A673 (cell line): ENCODE measurements around the gene PEAR1. TPM values are rescaled to one million over a fixed set of nuclear protein-coding genes. Genes with fewer than 3 reads are reported as not detected.
"Not testable (repeated sequence)": the region's sequence is repeated elsewhere in the genome, so short reads cannot be mapped to it uniquely, and the experiment has no call there.

Source experiments
- BruUV-seq: library from RNA; stranded (reverse); fragments of 400-500 nt; replicated peaks from 2 replicates; lab custom pipeline; 2021; lab: Mats Ljungman, UMichigan
- CTCF ChIA-PET: fragments of 300-600 bp; sonication (Branson Sonifier 250); formaldehyde crosslinking; loops from one replicate; lab custom pipeline; 2022; ENCODE audit warnings: antibody characterized with exemption; lab: Charles Lee
- POLR2A ChIA-PET: fragments of 300-600 bp; sonication (Branson Sonifier 250); formaldehyde crosslinking; loops from one replicate; lab custom pipeline; 2022; ENCODE audit warnings: antibody characterized with exemption; ENCODE audit not compliant: low non-redundant PET; lab: Charles Lee
- DNase-seq: peaks from one replicate; pipeline ENCODE4 v3.0.0-alpha.2; 2015; ENCODE audit warnings: low spot score
- H3K27ac ChIP-seq: fragments of 200-600 bp; sonication (generic); 2 replicates; pipeline ENCODE4 v1.5.1; 2016; ENCODE audit warnings: mixed run types, low read depth, mild to moderate bottlenecking, mixed read lengths, antibody characterized with exemption, low read length; ENCODE audit not compliant: poor library complexity, severe bottlenecking
- H3K27me3 ChIP-seq: fragments of 200-600 bp; sonication (generic); replicated peaks from 2 replicates; pipeline ENCODE4 v1.6.1; 2017; ENCODE audit warnings: mixed run types, low read depth, mild to moderate bottlenecking, mixed read lengths, antibody characterized with exemption, low read length; ENCODE audit not compliant: insufficient read depth, poor library complexity
- H3K36me3 ChIP-seq: fragments of 200-600 bp; sonication (generic); 2 replicates; pipeline ENCODE4 v1.6.1; 2016; ENCODE audit warnings: mixed run types, mild to moderate bottlenecking, mixed read lengths, antibody characterized with exemption, low read length; ENCODE audit not compliant: insufficient read depth, poor library complexity, severe bottlenecking
- H3K4me1 ChIP-seq: fragments of 200-600 bp; sonication (generic); 2 replicates; pipeline ENCODE4 v1.6.1; 2017; ENCODE audit warnings: mixed run types, mild to moderate bottlenecking, mixed read lengths, antibody characterized with exemption, low read length; ENCODE audit not compliant: insufficient read depth, poor library complexity, severe bottlenecking
- H3K4me3 ChIP-seq: fragments of 200-600 bp; sonication (generic); 2 replicates; pipeline ENCODE4 v1.5.1; 2016; ENCODE audit warnings: low read depth, mixed run types, mild to moderate bottlenecking, mixed read lengths, low read length; ENCODE audit not compliant: poor library complexity, severe bottlenecking
- H3K9me3 ChIP-seq: fragments of 200-600 bp; sonication (generic); 2 replicates; pipeline ENCODE4 v1.6.1; 2016; ENCODE audit warnings: mixed run types, low read depth, mild to moderate bottlenecking, mixed read lengths, antibody characterized with exemption, low read length; ENCODE audit not compliant: poor library complexity, severe bottlenecking
- CTCF ChIP-seq: fragments of 300-800, 200-600 bp; sonication (generic); conservative IDR thresholded peaks from 2 replicates; pipeline ENCODE4 v1.5.1; 2017; ENCODE audit warnings: low read depth, mild to moderate bottlenecking, antibody characterized with exemption, low read length, moderate library complexity, mixed read lengths
- EZH2 ChIP-seq: fragments of 200-600 bp; sonication (generic); IDR thresholded peaks from 2 replicates; pipeline ENCODE4 v1.6.1; 2017; ENCODE audit warnings: borderline replicate concordance, low read depth, mild to moderate bottlenecking, mixed read lengths, antibody characterized with exemption, low read length; ENCODE audit not compliant: poor library complexity, severe bottlenecking
- intact Hi-C: fragments of 100-400 bp; cut with micrococcal nuclease; formaldehyde crosslinking; loops from one replicate; pipeline ENCODE4 v1.10.0; 2022; ENCODE audit not compliant: unreplicated experiment
- total RNA-seq: library from RNA; stranded (reverse); gene quantifications from 2 replicates; pipeline ENCODE4 v1.2.3, GENCODE V29; 2021

PEAR1 gene
- total RNA-seq, 1 experiment from 2014 or later, result 0.52 TPM

- Histone ChIP-seq H3K9me3 (no peaks in the 10 kb centered on the region), H3K4me1 (peaks cover 4% of the 10 kb centered on the region), H3K36me3 (no peaks in the 10 kb centered on the region), H3K27ac (no peak overlapping the region), H3K4me3 (no peak overlapping the region), H3K27me3 (peaks cover 56% of the 10 kb centered on the region)
- intact Hi-C loops, result loop anchor here (2.0 to 10.0 kb wide), 2 partner anchors 33 to 241 kb away; partner anchors contain the start of gene PEAR1
- ChIA-PET CTCF (interaction anchor here (0.6 to 1.1 kb wide), 2 partner anchors 39 to 160 kb away, joined by 3 read pairs; no protein-coding TSS in a partner anchor), POLR2A (no interaction called here)
- no TSS peak for BruUV-seq
- no peak for DNase-seq
- no peak for TF ChIP-seq CTCF
- no peak for TF ChIP-seq EZH2
Measured at GRCh38 chr1:156925154-156926010, 31.9 kb downstream of the PEAR1 start.

- no peak for TF ChIP-seq EZH2
- no peak for TF ChIP-seq CTCF
- ChIA-PET POLR2A (no interaction called here), CTCF (interaction anchor here (0.6 to 1.1 kb wide), 2 partner anchors 40 to 160 kb away, joined by 3 read pairs; no protein-coding TSS in a partner anchor)
- Histone ChIP-seq H3K36me3 (no peaks in the 10 kb centered on the region), H3K4me1 (no peaks in the 10 kb centered on the region), H3K4me3 (no peak overlapping the region), H3K9me3 (no peaks in the 10 kb centered on the region), H3K27me3 (peaks cover 48% of the 10 kb centered on the region), H3K27ac (no peak overlapping the region)
- peak; percentile 89 for DNase-seq
- no TSS peak for BruUV-seq
- intact Hi-C loops, result loop anchor here (2.0 to 10.0 kb wide), 2 partner anchors 33 to 241 kb away; partner anchors contain the start of gene PEAR1
Measured at GRCh38 chr1:156926175-156926574, 32.7 kb downstream of the PEAR1 start.

- DNase-seq, BruUV-seq: not testable (repeated sequence)
- H3K27me3 ChIP-seq, result peaks cover 43% of the 10 kb centered on the region
Measured at GRCh38 chr1:156926695-156927094, 33.2 kb downstream of the PEAR1 start.

More at GRCh38 chr1:156926695-156927094, 33.2 kb downstream of the PEAR1 start:
- CTCF ChIA-PET, result interaction anchor here (1.1 kb wide), 1 partner anchor 40 kb away, joined by 3 read pairs; no protein-coding TSS in a partner anchor
- H3K9me3 ChIP-seq, H3K36me3 ChIP-seq, H3K27ac ChIP-seq, POLR2A ChIA-PET, H3K4me3 ChIP-seq, H3K4me1 ChIP-seq: not testable (repeated sequence)
- intact Hi-C loops, result loop anchor here (2.0 to 10.0 kb wide), 2 partner anchors 34 to 242 kb away; partner anchors contain the start of gene PEAR1
